GM19372 (cell line): ENCODE results near the gene MPG.
A peak's percentile ranks its signal among the peaks of the same experiment; 100 is the strongest.

Experiments
- ATAC-seq: cut with Tn5 transposase; IDR thresholded peaks from one replicate; pipeline ENCODE4 v1.9.1; 2021; ENCODE audit warnings: mild to moderate bottlenecking, low read depth, moderate library complexity; ENCODE audit not compliant: unreplicated experiment

The MPG gene

GRCh38 chr16:64914-65255 lies 13.1 kb upstream of the MPG start:
- no peak for ATAC-seq

GRCh38 chr16:65745-66144 lies 12.3 kb upstream of the MPG start:
- ATAC-seq: no peak

GRCh38 chr16:66309-67182 lies 11.5 kb upstream of the MPG start:
- ATAC-seq: no peak

- ATAC-seq: no peak
These were observed 10.7 kb upstream of the MPG start for GRCh38 chr16:67183-67791.

- ATAC-seq: no peak
These were observed 9.9 kb upstream of the MPG start for GRCh38 chr16:67884-68789.

GRCh38 chr16:69181-69580 lies 8.8 kb upstream of the MPG start:
- no peak for ATAC-seq

- no peak for ATAC-seq
These were observed 6.8 kb upstream of the MPG start for GRCh38 chr16:71210-71539.

GRCh38 chr16:71540-72401 lies 6.3 kb upstream of the MPG start:
- ATAC-seq: no peak

- ATAC-seq: no peak
These were observed 5.2 kb upstream of the MPG start, which contains the start of gene RHBDF1 for GRCh38 chr16:72561-73548. RHBDF1 (minus strand) TSS chr16:72631; CDS start chr16:65015, 7,616 bp downstream.

- no peak for ATAC-seq
These were observed 3.8 kb upstream of the MPG start for GRCh38 chr16:74051-74746.

- ATAC-seq: no peak
These were observed 3.2 kb upstream of the MPG start for GRCh38 chr16:74747-75334.

- ATAC-seq: no peak
These were observed 2.2 kb upstream of the MPG start for GRCh38 chr16:75580-76501.

- no peak for ATAC-seq
These were observed 1.3 kb upstream of the MPG start for GRCh38 chr16:76535-77272.

GRCh38 chr16:77273-77806 lies 685 bp upstream of the MPG start:
- peak; percentile 28 for ATAC-seq

- no peak for ATAC-seq
These were observed 572 bp downstream of the MPG start for GRCh38 chr16:78444-79150.
